T1000 (cell line): ENCODE measurements around the gene TSPAN6.

Source experiments
- DNase-seq: peaks from one replicate; lab custom pipeline; 2025; ENCODE audit warnings: mixed read lengths; lab: John Stamatoyannopoulos, UW

Gene TSPAN6

DNA sequence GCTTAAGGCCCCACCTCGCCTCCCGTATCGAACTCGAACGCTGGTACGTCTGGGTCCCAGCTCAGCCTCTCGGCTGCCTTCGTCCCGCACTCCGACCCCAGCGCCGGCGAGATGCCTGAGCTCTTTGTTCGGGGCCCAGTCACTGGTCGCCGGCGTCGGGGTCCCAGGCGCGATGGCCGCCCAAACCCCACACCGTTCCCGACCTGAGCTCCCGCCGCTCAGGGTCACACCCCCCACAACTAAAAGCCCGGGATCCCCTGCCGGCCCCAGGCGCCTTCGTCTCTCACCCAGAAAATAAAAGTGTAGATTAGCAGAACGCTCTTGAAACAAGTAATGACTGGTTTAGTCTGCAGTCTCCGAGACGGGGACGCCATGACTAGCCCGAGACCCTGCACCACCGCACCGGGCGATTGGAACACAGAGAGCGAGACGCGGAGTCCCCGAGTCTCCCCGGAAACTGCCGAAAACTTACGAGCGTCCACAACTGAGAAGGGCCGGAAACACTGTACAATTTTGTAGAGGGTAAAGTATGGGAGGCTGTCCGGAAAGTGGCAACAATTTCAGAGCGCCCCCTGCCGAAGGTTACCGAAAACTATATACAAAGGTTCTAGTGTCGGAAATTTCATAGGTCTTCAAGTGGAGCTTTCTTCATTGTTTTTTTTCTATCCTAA lies at the start of gene TSPAN6:
Gene TSPAN6 (minus strand): TSS at position 486 of the 671 bp plus-strand sequence. CDS start 112 bp downstream, at position 374.
- DNase-seq: peak; percentile 54

DNA sequence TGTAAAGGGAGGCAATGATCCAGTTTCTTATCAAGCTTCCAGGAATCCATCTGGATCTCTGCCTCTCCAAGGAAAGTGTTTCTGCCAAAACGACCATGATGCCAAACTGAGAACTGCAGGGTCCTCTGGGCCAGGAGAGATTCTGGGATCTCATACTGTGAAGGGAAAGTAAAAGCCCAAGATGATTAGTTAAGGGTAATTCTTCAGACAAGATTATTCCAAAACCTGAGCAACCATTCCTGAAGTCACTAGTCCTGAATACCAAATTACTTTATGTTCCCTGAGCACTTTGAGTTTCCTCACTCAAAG lies 49.3 kb upstream of the TSPAN6 start:
- DNase-seq: no peak

DNA sequence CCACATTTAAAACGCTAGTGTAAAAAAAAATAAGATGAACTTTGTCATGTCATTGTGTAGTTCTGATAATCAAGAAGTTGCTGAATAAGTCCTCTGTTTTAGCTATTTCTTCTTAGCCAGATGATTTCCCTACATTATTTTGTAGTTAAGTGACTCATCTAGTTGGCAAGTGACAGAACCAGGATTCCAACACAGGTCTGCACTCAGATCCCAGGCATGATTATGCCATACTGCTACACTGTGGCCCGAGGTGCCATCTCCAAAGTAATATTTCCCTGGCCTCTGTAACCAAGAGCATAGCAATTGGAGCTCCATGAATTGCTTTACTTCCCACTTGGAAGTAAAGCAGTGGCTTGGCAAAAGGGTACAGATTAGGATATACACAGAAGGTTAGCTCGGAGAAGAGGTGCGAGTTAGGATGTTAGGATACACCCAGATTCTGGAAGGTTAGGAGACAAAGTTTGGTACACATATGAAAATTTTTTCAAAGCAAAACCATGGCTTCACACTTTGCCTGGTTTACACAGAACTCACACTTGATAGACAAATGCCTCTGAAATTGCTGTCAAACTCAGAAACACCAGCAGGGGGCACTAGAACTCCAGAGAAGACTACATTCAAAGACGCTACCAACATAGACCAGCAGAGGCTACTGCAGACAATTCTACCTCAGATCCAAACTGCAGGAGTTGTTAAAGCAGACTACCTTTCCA lies 48.8 kb upstream of the TSPAN6 start:
- DNase-seq: peak; percentile 2

DNA sequence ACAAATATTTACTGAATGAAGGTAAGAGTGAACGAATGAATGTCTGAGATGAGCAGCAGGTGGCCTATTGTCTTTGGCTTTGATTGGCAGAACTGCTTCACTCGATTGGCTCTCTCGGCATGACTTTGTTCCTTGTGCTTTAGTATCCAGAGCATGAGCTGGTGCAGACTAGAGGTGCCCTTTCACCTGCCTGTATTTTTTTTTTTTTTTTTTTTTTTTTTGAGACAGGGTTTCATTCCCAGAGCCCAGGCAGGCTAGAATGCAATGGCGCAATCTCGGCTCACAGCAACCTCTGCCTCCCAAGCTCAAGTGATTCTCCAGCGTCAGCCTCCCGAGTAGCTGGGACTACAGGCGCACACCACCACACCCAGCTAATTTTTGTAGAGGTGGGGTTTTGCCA lies 46.3 kb upstream of the TSPAN6 start:
- DNase-seq: no peak

DNA sequence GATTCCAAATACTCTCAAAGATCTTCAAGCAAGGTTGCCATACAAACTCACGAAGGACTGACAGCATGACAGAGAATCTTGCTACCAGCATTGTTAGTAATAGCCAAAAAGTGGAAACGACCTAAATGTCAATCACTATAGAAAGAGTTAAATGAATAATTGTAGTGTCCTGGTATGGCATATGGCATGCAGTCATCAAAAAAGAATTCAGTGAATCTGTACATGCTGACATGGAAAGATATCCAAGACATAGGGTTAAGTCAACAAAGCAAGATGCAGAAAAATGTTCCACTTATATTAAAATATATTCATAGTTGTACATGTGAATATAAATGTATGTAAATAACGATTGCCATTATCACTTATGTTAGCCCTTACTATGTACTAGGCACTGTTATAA lies 45.0 kb upstream of the TSPAN6 start:
- no peak for DNase-seq

DNA sequence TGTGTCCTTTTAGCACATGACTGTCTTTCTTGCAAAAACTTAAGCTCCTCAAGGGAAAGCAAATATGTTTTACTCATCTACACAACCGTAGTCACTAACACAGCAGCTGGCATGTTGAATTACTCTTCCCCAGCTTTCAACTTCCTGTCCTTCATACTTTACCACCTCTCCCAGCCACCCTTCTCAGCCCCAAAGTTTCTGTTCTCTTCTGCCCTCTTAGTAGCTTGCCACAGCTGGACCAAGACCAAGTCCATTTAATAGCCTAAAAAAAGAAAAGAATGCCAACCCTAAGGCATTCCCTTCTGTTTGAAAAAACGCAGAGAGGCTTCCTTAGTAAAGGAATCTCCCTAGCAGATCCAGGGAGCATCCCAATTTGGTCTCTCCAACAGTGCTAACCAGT lies 44.1 kb upstream of the TSPAN6 start:
- no peak for DNase-seq

DNA sequence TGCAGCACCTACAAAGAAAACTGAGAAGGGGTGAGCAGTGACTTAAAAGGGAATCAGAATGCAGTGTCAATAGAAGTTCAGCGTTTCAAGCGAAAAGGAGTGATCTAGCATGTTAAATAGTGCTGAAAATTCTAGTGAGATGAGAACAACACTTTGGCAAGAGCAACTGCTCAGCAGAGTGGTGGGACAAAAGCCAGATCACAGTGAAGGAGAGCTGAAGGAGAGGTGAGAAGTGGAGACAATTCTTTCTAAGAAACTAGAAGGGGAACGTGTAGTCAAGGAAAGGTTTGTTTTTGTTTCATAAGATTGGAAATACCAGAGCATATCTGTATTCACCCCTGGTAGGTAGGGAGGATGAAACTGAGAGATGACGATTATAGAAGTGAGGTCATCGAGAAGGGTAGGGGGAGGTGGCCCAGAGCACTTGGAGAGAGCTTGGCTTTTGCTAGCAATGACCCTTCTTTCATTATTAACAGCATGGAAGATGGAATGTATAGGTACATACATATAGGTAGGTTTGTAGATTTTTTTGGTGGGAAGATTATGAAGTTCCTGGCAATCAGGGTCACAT lies 41.1 kb upstream of the TSPAN6 start:
- DNase-seq: no peak

GRCh38 chrX:100674705-100675104 lies 38.1 kb upstream of the TSPAN6 start:
- DNase-seq: no peak

GRCh38 chrX:100673397-100673953 lies 36.9 kb upstream of the TSPAN6 start:
- no peak for DNase-seq

GRCh38 chrX:100672966-100673365 lies 36.4 kb upstream of the TSPAN6 start:
- DNase-seq: no peak

GRCh38 chrX:100663642-100664041 lies 27.0 kb upstream of the TSPAN6 start:
- DNase-seq: no peak

DNA sequence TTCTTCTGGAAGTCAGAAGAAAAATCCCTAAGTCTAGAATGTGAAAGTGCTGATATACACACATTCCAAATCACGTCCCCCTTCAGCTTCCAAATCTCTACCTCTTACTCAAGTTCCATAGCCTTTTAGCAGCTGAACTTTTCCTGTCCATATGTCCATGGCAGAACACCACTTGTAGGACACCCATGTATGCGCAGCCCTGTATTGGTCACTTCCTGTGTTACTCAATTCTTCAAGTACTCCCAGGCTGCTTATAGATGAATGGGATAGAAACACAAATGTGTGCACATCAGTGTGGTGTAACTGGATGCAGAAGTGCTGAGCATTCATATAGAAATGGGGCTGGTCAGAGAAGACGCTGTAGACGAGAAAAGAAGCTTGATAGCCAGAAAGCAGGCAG lies 26.2 kb upstream of the TSPAN6 start:
- no peak for DNase-seq

- DNase-seq: no peak
Measured at GRCh38 chrX:100662170-100662569, 25.6 kb upstream of the TSPAN6 start.

GRCh38 chrX:100659431-100660137 lies 23.0 kb upstream of the TSPAN6 start:
- no peak for DNase-seq

GRCh38 chrX:100658941-100659381 lies 22.4 kb upstream of the TSPAN6 start:
- DNase-seq: no peak

- DNase-seq: no peak
Measured at GRCh38 chrX:100654261-100654660, 17.7 kb upstream of the TSPAN6 start.

GRCh38 chrX:100652266-100652665 lies 15.7 kb upstream of the TSPAN6 start:
- DNase-seq: no peak

DNA sequence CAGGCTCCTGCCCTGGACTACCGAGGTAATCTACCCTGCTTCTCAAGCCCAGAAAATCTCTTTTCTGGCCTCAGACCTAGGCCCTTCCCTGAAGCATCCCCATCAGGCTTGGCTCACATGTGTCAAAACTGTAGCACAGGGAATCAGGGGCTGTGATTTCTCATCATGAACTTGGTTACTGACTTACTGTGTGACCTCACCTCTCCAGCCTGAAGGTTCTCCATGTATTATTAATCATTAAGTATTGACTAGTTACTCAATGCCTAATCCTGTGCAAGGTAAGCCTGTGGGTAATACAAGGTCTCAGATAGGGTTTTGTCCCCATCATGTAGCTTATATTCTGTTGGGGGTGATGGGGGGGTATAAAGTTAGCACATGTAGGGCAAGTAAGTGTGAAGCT lies 14.2 kb upstream of the TSPAN6 start:
- DNase-seq: no peak

GRCh38 chrX:100649550-100650356 lies 13.1 kb upstream of the TSPAN6 start:
- peak; percentile 24 for DNase-seq

DNA sequence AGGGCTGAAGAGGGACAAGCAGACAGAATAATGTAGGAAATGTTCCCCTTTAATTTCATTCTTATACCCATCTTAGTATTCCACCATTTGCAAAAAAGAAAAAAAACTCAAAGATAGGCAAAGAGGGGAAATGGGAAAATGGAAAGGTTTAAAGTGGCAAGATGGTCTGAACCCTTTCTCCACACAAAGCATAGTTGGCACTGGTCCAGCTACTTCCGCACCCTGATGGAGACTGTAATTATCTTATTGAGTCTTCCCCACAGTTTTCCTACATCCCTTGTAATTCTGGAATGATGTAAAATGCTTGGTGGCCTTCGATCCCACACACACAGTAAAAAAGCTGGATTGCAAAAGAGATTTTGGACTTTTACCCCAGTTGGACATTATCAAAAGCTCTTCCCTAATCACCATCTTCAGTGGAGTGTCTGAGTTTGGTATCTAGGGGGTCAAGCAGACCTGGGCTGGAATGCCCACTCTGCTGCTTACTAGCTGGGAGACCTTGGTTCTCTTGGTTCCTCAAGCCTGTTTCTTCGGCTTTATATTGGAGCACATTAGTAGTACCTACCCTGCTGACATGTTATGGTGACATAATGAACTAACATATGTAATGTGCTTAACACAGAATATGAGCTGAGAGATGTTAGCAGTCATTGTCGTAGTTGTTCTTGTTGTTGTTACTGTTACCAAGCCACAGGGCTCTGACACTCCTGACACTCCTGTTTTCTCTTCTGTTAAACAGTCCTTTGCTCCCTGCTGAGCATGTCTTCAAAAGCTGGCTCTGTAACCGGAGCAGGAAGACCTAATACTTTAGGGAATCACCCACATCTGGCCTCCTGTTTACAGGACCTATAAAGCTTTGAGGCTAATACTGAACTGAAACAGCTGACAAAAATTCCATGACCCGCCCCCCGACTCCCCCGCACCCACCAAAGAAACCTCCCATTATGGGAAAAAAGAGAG lies 12.1 kb upstream of the TSPAN6 start:
- no peak for DNase-seq
